T47D (cell line): ENCODE results near the gene NCKAP1.

Experiments used
- DNase-seq, 2 experiments: peaks; one replicate each; pipeline versions ENCODE4 v3.0.0 to v3.0.0-alpha.2; 2011 to 2012; ENCODE audit warnings: low read depth in 1 of 2, low spot score in 1 of 2
- JUND ChIP-seq: IDR thresholded peaks from 2 replicates; pipeline ENCODE4 v1.6.1; 2012; ENCODE audit warnings: low read depth
- in situ Hi-C: cut with HindIII; loops from 2 replicates; pipeline ENCODE4 v1.10.0; 2016; ENCODE audit warnings: low sequenced_read_pairs, low pct_unique_long_range_greater_than_20kb

NCKAP1 gene

GRCh38 chr2:182916417-182916816 lies 121.8 kb downstream of the NCKAP1 start:
- in situ Hi-C loops, result no loop called here
- DNase-seq, result no peak
- TF ChIP-seq JUND, result no peak

- in situ Hi-C loops, result no loop called here
- TF ChIP-seq JUND, result no peak
- no peak for DNase-seq
These were observed 122.6 kb downstream of the NCKAP1 start for GRCh38 chr2:182915369-182916326.

- DNase-seq, result no peak
- TF ChIP-seq JUND, result no peak
- in situ Hi-C loops, result no loop called here
These were observed 123.4 kb downstream of the NCKAP1 start for GRCh38 chr2:182914852-182915251.

- in situ Hi-C loops, result no loop called here
- no peak for TF ChIP-seq JUND
- DNase-seq, result no peak
These were observed 125.2 kb downstream of the NCKAP1 start for GRCh38 chr2:182913064-182913463.

GRCh38 chr2:182912518-182912915 lies 125.7 kb downstream of the NCKAP1 start:
- in situ Hi-C loops, result no loop called here
- TF ChIP-seq JUND, result no peak
- DNase-seq, result no peak

- DNase-seq, result no peak
- in situ Hi-C loops, result no loop called here
- no peak for TF ChIP-seq JUND
These were observed 126.3 kb downstream of the NCKAP1 start for GRCh38 chr2:182911813-182912517.

GRCh38 chr2:182910965-182911364 lies 127.3 kb downstream of the NCKAP1 start:
- no peak for DNase-seq
- in situ Hi-C loops, result no loop called here
- TF ChIP-seq JUND, result no peak

- TF ChIP-seq JUND, result no peak
- in situ Hi-C loops, result no loop called here
- DNase-seq, result no peak
These were observed 131.0 kb downstream of the NCKAP1 start for GRCh38 chr2:182907081-182907830.

GRCh38 chr2:182906454-182906853 lies 131.8 kb downstream of the NCKAP1 start:
- no peak for TF ChIP-seq JUND
- in situ Hi-C loops, result no loop called here
- DNase-seq, result no peak

- no peak for TF ChIP-seq JUND
- DNase-seq, result no peak
- in situ Hi-C loops, result no loop called here
These were observed 133.4 kb downstream of the NCKAP1 start for GRCh38 chr2:182904844-182905243.

- in situ Hi-C loops, result no loop called here
- TF ChIP-seq JUND, result no peak
- DNase-seq, result no peak
These were observed 134.7 kb downstream of the NCKAP1 start for GRCh38 chr2:182903566-182903965.

- no peak for DNase-seq
- TF ChIP-seq JUND, result no peak
- in situ Hi-C loops, result no loop called here
These were observed 136.5 kb downstream of the NCKAP1 start for GRCh38 chr2:182901748-182902147.
